AG04449 (cell line): ENCODE results near the gene KCNQ5.

ENCODE experiments used
- CTCF ChIA-PET: fragments of 350-600 bp; formaldehyde crosslinking; extraction: SDS; loops from one replicate; lab custom pipeline; 2021; ENCODE audit warnings: antibody characterized with exemption; lab: Yijun Ruan, JAX
- POLR2A ChIA-PET: fragments of 400-600, 350-600 bp; formaldehyde crosslinking; extraction: SDS; loops from one replicate; lab custom pipeline; 2020; ENCODE audit warnings: antibody characterized with exemption, inconsistent platforms; lab: Yijun Ruan, JAX
- DNase-seq: peaks from one replicate; pipeline ENCODE4 v3.0.0-alpha.2; 2010; ENCODE audit warnings: low read depth, low spot score
- H3K4me3 ChIP-seq: 2 replicates; pipeline ENCODE4 v1.5.1; 2011; ENCODE audit warnings: low read depth, mild to moderate bottlenecking, control low read depth, low read length
- TF ChIP-seq, protein P1 (sequence below): IDR thresholded peaks from one replicate; pipeline ENCODE4 v1.5.1; 2011; ENCODE audit warnings: mild to moderate bottlenecking, moderate library complexity, low read length, control low read depth, inconsistent platforms; ENCODE audit not compliant: insufficient read depth; ENCODE audit errors: missing control alignments

KCNQ5 gene

DNA sequence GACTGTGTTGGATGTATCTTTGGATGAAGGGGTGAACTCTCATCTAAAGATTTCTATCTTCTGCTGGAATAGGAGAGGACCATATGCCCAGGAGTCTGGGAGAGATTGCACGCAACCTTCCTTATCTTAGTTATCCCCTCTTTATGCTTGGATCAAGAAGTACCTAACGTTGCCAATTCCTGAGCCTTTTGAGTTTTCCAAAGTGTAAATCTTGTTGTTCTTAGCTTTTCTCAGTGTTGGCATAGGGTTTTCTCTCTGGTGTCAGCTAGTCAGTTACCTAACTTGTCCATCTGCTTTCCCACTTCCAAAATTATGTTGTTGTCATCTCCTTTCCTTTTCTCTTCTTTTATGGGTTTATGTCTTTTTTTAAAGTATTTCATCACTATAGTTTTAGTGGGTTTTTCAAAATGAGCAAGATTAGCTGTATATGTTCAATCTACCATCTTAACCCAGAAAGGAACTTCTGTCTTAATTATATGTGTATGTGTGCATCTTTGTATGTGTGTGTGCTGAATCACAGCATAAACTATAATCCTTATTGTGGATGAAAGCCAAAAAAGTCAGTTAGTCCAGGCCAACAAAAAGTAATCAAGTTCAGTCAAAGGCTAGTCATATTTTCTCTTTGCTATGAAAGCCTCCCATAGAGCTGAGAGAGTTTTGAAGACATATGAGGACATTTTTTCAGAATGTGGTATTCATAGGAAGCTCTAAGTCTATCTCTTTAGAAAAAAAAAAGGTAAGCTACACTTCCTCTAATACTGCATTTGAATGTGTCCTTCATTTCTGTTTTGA, 531.3 kb downstream of the KCNQ5 start:
- peak; percentile 45 for DNase-seq
- TF ChIP-seq, protein P1, sequence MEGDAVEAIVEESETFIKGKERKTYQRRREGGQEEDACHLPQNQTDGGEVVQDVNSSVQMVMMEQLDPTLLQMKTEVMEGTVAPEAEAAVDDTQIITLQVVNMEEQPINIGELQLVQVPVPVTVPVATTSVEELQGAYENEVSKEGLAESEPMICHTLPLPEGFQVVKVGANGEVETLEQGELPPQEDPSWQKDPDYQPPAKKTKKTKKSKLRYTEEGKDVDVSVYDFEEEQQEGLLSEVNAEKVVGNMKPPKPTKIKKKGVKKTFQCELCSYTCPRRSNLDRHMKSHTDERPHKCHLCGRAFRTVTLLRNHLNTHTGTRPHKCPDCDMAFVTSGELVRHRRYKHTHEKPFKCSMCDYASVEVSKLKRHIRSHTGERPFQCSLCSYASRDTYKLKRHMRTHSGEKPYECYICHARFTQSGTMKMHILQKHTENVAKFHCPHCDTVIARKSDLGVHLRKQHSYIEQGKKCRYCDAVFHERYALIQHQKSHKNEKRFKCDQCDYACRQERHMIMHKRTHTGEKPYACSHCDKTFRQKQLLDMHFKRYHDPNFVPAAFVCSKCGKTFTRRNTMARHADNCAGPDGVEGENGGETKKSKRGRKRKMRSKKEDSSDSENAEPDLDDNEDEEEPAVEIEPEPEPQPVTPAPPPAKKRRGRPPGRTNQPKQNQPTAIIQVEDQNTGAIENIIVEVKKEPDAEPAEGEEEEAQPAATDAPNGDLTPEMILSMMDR = no peak
- POLR2A ChIA-PET = no interaction called here
- H3K4me3 ChIP-seq = no peak overlapping the region
- CTCF ChIA-PET = interaction anchor here (1.4 to 3.6 kb wide), 3 partner anchors 11 to 537 kb away, joined by 3 to 17 read pairs (median 13); no protein-coding TSS in a partner anchor

DNA sequence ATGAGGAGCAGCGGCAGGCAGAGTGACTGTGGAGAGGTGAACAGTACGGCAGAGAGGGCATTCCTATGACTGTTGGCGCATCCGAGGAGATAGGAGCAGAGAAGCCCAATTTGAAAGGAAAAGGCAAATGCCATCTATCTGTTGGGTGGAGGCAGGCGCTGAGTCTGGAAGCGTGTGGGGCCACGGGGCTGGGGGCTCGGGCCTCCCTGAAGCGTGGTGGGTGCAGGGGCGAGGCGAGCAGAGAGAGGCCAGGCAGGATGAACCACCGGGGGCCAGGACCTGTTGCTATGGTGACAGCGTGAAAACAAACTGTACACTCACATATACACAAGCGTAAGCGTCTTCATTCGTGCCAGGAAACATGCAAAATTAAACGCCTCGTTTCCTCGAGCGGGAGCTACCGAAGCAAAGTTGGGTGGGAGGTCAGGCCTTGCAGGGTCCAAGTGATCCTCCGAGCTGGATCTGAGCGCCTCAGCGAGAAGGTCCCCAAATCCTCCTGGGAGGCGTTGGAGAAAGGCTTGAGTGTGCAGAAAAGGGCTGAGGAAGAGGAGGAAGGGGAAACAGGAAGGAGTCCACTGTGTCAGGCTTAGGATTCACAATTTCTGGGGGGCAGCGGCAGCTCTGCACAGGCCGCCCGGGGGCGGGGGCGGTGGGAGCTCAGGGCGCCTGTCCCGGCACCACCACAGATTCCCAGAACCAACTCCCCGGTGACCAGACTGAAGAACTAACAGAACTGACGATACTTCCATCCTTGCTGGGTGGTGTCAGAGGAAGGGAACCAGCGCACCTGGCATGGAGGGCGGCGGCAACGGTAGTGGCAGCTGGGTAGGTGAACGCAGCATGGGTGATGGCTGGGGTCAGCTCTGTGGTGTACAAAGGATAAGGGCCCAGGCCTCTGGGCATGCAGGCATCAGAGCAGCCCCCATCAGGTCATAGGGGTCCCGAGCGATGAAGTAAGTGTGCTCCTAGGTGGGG, 535.2 kb downstream of the KCNQ5 start:
- H3K4me3 ChIP-seq = no peak overlapping the region
- TF ChIP-seq, protein P1 = no peak
- ChIA-PET CTCF (no interaction called here), POLR2A (no interaction called here)
- no peak for DNase-seq

DNA sequence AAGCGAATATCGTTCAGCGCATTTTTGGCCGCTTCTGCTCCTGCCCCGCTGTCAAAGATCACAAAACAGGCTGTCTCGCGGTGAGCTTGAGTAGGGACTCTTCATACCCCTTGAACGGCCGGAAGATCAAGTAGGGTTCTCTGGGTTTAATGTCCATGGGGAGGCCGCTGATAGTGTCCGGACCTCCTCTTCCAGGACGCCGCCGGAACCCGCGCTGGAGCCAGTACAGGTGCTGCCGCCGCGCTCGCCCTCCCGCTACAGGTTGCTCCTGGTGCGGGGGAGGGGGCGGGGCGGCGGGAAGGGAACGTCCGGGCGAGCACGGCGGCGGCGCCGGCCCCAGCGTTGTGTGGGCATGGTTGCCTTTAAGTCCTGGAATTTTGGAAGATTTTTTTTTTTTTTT, 536.0 kb downstream of the KCNQ5 start:
- ChIA-PET POLR2A (no interaction called here), CTCF (no interaction called here)
- H3K4me3 ChIP-seq = no peak overlapping the region
- DNase-seq = no peak
- TF ChIP-seq, protein P1 = no peak

DNA sequence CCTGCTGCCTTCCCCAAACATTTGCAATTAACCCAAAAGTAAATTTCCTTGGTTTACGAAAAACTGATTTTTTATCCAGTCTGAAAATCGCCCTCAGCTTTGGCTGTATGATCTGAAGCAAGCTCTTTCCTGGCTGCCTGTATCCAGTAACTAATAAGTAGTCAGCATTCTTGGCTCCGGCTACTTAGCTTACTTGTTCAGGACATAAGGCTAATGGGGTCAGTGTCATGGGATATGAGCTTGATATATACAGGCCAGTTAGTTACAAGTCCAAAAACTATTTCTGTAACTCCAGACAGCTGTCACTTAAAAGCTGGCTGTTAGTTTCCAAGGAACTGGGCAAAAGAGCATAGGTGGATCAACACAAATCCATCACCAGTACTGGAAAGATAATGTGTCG, 547.2 kb downstream of the KCNQ5 start:
- DNase-seq = no peak
- CTCF ChIA-PET = interaction anchor here (0.9 to 1.8 kb wide), 4 partner anchors 13 to 546 kb away, joined by 3 to 4 read pairs (median 4); no protein-coding TSS in a partner anchor
- TF ChIP-seq, protein P1 = no peak
- H3K4me3 ChIP-seq = no peak overlapping the region
- POLR2A ChIA-PET = interaction anchor here (0.6 kb wide), 1 partner anchor 106 kb away, joined by 3 read pairs; no protein-coding TSS in a partner anchor

DNA sequence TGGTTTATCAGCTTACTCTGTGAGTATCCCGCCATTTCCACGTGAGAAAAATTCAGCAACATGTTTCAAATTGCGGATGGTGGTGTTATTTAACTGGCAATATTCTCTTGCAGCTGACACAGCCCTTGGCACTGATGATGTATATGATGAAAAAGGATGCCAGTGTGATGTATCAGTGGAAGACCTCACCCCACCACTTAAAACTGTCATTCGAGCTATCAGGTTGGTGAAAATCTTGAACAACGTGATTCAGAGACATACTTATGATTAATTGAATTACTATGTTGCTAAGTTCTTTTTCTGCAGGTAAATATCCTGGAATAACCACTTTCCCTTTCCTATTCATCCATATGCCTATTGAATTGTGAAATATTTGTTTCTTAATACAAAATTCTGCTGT, 547.8 kb downstream of the KCNQ5 start:
- DNase-seq = no peak
- no peak overlapping the region for H3K4me3 ChIP-seq
- POLR2A ChIA-PET = no interaction called here
- CTCF ChIA-PET = interaction anchor here (0.9 to 1.1 kb wide), 2 partner anchors 40 to 547 kb away, joined by 3 to 4 read pairs; no protein-coding TSS in a partner anchor
- TF ChIP-seq, protein P1 = no peak
